HFF-Myc (cell line): ENCODE measurements around the gene SLC25A15.

Source experiments
- DNase-seq: peaks from one replicate; pipeline ENCODE4 v3.0.0-alpha.2; 2011; ENCODE audit warnings: low read depth; ENCODE audit errors: extremely low read depth
- H3K4me3 ChIP-seq: replicated peaks from 2 replicates; pipeline ENCODE4 v1.5.1; 2011; ENCODE audit warnings: low read depth, mild to moderate bottlenecking, control low read depth, low read length
- CTCF ChIP-seq: IDR thresholded peaks from 2 replicates; pipeline ENCODE4 v1.5.1; 2012; ENCODE audit warnings: mild to moderate bottlenecking, low read depth, low read length, control low read depth; ENCODE audit errors: missing control alignments

SLC25A15 gene

GRCh38 chr13:40774672-40775071 is 14.7 kb upstream of the SLC25A15 start:
- DNase-seq: no peak
- H3K4me3 ChIP-seq: no peak overlapping the region
- TF ChIP-seq CTCF: no peak

- no peak for DNase-seq
- no peak for TF ChIP-seq CTCF
- no peak overlapping the region for H3K4me3 ChIP-seq
Measured at GRCh38 chr13:40776232-40776631, 13.2 kb upstream of the SLC25A15 start.

DNA sequence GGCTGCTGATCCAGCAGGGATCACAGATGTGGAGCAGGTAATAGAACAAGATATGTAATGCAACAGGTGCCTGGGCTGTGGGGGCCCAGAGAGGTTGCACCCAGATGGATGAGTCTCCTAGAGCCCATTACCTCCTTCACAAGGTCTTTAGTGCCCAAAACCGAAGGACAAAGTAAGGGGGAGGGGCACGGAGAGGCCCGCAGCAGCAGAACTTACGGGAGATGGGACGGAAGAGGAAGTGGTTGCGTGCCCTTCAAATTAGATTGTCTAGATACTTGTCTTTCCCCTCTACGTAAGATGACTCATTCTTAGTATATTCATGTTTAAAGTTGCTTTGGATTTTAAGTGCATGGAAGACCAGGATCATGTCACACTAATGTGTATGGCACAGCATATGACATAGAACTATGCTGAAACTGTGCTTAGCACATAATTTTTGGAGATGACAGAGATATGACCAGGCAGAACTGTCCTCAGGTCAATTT is 12.7 kb upstream of the SLC25A15 start:
- no peak overlapping the region for H3K4me3 ChIP-seq
- no peak for DNase-seq
- no peak for TF ChIP-seq CTCF

DNA sequence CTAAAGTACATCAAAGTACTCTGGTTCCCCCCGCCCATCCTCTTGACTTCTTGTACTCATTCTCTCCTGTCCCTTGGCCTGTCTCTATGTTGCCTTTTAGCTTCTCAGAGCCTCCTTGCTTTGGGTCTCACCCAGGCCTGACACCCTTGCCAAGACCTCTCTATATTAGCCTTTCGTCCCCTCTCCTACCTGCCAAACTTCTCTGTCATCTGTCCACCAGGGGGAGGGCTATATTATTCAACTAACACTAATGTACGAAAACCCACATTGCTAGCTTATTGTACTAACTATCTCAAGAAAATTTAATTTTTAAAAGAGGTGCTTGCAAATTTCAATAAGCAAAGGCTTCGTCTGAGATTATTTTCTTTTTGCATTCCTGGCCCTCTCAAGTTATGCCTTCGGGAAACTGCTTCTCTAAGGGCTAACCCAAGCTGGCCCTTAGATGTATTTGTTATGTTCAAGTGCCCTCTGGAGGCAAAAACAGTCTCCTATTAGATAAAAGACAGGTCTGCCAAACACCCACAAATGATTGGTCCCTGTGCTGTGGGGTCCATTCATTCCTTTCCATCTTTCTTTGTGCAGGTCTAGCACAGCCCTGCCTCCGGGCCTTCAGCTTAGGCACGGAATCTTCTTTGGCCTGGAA is 12.1 kb upstream of the SLC25A15 start:
- no peak overlapping the region for H3K4me3 ChIP-seq
- TF ChIP-seq CTCF: peak; percentile 59
- DNase-seq: no peak

DNA sequence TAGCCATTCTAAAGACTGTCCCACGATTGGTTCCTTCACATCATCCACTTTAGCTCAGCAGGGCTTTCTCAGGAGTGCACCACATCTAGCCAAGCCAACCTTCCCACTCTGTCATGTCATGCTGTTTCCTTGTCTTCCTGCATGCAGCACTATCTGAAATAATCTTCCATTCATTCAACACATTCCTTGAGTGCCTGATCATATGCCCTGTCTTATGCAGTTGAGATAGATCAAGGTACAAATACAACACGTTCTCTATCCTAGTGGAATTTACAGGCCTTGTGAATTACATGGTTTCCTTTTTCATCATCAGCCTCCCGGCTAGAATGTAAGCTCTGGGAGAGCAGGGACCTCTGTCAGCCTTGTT is 11.6 kb upstream of the SLC25A15 start:
- TF ChIP-seq CTCF: no peak
- H3K4me3 ChIP-seq: no peak overlapping the region
- no peak for DNase-seq

GRCh38 chr13:40779049-40779448 is 10.4 kb upstream of the SLC25A15 start:
- no peak for TF ChIP-seq CTCF

DNA sequence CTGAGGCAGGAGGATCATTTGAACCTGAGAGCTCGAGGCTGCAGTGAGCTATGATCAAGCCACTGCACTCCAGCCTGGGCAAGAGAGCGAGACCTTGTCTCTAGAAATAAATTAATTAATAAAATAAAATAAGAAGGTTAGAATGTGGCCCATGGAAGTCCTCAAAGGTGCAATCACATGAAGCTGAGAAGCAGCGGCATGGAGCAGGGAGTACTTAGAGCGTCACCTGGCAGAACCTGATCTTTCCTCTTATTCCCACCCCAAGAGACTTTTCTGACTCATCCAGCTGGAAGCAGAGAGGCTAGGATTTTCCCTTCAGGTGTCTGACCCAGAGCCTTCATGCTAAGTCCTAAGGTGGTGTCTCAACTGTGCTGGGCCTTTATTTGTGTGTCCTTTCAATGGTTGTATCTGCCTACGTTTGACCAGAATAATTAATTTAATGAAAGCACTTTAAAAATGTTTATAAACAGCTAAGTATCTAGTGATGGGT is 9.6 kb upstream of the SLC25A15 start:
- no peak overlapping the region for H3K4me3 ChIP-seq
- no peak for DNase-seq
- no peak for TF ChIP-seq CTCF

More at GRCh38 chr13:40779049-40779448, 10.4 kb upstream of the SLC25A15 start:
- DNase-seq: no peak
- H3K4me3 ChIP-seq: no peak overlapping the region
